Activated CD4-positive, alpha-beta T cell treated with anti-CD3 and anti-CD28 coated beads for 48 hours (primary cell): ENCODE results near the gene GAK.
"Not testable (repeated sequence)": the region's sequence is repeated elsewhere in the genome, so short reads cannot be mapped to it uniquely, and the experiment has no call there.

ENCODE experiments used
- DNase-seq: peaks from one replicate; pipeline ENCODE4 v3.0.0-alpha.2; 2020

Gene GAK

GRCh38 chr4:925771-926500, 6.2 kb downstream of the GAK start:
- no peak for DNase-seq

GRCh38 chr4:925171-925570, 6.9 kb downstream of the GAK start:
- no peak for DNase-seq

- peak; percentile 45 for DNase-seq
Observed at GRCh38 chr4:924107-925096, 7.7 kb downstream of the GAK start.

GRCh38 chr4:921830-922331, 10.2 kb downstream of the GAK start:
- peak; percentile 17 for DNase-seq

GRCh38 chr4:919004-919680, 13.0 kb downstream of the GAK start:
- DNase-seq, result not testable (repeated sequence)

- not testable (repeated sequence) for DNase-seq
Observed at GRCh38 chr4:918591-918990, 13.5 kb downstream of the GAK start.

GRCh38 chr4:917992-918391, 14.1 kb downstream of the GAK start:
- no peak for DNase-seq

GRCh38 chr4:917466-917865, 14.7 kb downstream of the GAK start:
- DNase-seq, result no peak

GRCh38 chr4:915595-915994, 16.5 kb downstream of the GAK start:
- DNase-seq, result no peak

GRCh38 chr4:915041-915474, 17.1 kb downstream of the GAK start:
- DNase-seq, result no peak

GRCh38 chr4:914531-914930, 17.6 kb downstream of the GAK start:
- DNase-seq, result no peak

GRCh38 chr4:913280-913618, 18.9 kb downstream of the GAK start:
- no peak for DNase-seq

GRCh38 chr4:912548-913279, 19.4 kb downstream of the GAK start:
- no peak for DNase-seq

GRCh38 chr4:911871-912490, 20.1 kb downstream of the GAK start:
- DNase-seq, result no peak

- DNase-seq, result no peak
Observed at GRCh38 chr4:911221-911751, 20.8 kb downstream of the GAK start.

GRCh38 chr4:910366-911091, 21.6 kb downstream of the GAK start:
- no peak for DNase-seq

- DNase-seq, result no peak
Observed at GRCh38 chr4:909821-910220, 22.3 kb downstream of the GAK start.

- DNase-seq, result no peak
Observed at GRCh38 chr4:909131-909571, 23.0 kb downstream of the GAK start.

- no peak for DNase-seq
Observed at GRCh38 chr4:907691-908425, 24.3 kb downstream of the GAK start.

GRCh38 chr4:907103-907400, 25.1 kb downstream of the GAK start:
- no peak for DNase-seq
